ENCODE results near the gene NUDT14.

NUDT14 gene

DNA sequence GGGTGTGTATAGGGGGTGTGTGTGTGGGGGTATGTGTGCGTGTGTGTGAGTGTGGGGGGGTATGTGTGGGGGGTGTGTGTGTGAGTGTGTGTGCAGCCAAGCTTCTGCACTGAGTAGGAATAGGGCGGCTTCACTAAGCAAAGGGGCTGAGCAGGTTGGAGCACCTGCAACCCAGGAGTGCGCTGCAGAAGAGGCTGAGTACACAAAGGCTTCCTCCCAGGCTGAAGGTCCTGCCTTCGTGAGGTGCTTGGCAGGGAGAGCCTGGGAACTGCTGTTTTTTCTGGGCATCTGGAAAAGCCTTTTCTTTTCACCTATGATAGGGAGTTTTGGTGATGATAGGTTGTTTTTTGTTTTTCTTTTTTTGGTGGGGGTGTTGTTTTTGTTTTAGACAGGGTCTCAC lies 6.0 kb upstream of the NUDT14 start:
- Mint-ChIP-seq H3K4me3 (no peak overlapping the region), H3K9me3 (peaks cover 18% of the 10 kb centered on the region), H3K27ac (no peak overlapping the region), H3K36me3 (ENCODE audit: low read depth) (no peaks in the 10 kb centered on the region), H3K27me3 (ENCODE audit: low read depth, poor library complexity) (peaks cover 44% of the 10 kb centered on the region), H3K4me1 (no peaks in the 10 kb centered on the region)
- TF ChIP-seq, protein P1, sequence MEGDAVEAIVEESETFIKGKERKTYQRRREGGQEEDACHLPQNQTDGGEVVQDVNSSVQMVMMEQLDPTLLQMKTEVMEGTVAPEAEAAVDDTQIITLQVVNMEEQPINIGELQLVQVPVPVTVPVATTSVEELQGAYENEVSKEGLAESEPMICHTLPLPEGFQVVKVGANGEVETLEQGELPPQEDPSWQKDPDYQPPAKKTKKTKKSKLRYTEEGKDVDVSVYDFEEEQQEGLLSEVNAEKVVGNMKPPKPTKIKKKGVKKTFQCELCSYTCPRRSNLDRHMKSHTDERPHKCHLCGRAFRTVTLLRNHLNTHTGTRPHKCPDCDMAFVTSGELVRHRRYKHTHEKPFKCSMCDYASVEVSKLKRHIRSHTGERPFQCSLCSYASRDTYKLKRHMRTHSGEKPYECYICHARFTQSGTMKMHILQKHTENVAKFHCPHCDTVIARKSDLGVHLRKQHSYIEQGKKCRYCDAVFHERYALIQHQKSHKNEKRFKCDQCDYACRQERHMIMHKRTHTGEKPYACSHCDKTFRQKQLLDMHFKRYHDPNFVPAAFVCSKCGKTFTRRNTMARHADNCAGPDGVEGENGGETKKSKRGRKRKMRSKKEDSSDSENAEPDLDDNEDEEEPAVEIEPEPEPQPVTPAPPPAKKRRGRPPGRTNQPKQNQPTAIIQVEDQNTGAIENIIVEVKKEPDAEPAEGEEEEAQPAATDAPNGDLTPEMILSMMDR (IDR thresholded peaks at IDR 0.05), result no peak
- no peak for DNase-seq

DNA sequence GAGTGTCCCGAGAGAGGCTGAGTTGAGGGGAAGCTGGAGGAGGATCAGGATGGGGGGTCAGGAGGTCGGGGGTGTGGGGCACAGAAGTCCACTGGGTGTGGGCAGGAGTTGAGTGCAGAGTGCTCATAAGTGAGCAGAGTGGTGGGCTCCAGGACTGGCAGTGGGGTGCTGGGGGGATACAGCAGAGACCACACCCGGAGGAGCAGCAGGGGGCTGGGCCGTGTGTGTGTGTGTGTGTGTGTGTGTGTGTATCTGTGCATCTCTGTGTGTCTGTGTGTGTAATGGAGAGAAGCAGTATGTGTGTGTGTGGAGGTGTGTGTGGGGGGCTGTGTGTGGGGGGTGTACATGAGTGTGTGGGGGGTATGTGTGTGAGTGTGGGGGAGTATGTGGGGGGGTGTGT lies 4.9 kb upstream of the NUDT14 start:
- H3K36me3 Mint-ChIP-seq (ENCODE audit: low read depth), result no peaks in the 10 kb centered on the region
- peaks cover 48% of the 10 kb centered on the region for H3K27me3 Mint-ChIP-seq (ENCODE audit: low read depth, poor library complexity)
- H3K4me3 Mint-ChIP-seq, result no peak overlapping the region
- peaks cover 18% of the 10 kb centered on the region for H3K9me3 Mint-ChIP-seq
- H3K4me1 Mint-ChIP-seq, result no peaks in the 10 kb centered on the region
- DNase-seq, result no peak
- TF ChIP-seq, protein P1 (IDR thresholded peaks at IDR 0.05), result no peak
- H3K27ac Mint-ChIP-seq, result no peak overlapping the region

DNA sequence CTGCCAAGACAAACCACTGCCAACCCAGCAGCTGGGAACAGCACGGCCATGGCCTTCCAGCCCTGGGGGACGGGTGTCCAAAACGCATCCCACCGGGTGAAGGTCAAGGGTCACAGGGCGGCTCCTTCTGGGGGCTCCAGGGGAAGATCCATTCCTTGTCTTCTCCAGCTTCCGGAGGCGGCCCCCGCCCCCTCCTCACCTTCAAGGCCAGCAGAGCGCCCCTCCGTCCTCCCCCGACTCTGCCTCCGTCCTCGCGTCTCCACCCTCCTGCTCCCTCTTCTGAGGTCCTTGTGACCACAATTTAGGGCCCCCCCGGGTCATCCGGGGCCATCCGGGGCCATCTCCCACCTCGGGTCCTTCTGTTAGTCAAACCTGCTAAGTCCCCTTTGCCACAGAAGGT lies 3.9 kb upstream of the NUDT14 start:
- H3K27me3 Mint-ChIP-seq (ENCODE audit: low read depth, poor library complexity), result peaks cover 55% of the 10 kb centered on the region
- no peaks in the 10 kb centered on the region for H3K36me3 Mint-ChIP-seq (ENCODE audit: low read depth)
- TF ChIP-seq, protein P1 (IDR thresholded peaks at IDR 0.05), result no peak
- H3K4me3 Mint-ChIP-seq, result no peak overlapping the region
- H3K4me1 Mint-ChIP-seq, result no peaks in the 10 kb centered on the region
- DNase-seq, result no peak
- H3K9me3 Mint-ChIP-seq, result peaks cover 18% of the 10 kb centered on the region
- H3K27ac Mint-ChIP-seq, result no peak overlapping the region

DNA sequence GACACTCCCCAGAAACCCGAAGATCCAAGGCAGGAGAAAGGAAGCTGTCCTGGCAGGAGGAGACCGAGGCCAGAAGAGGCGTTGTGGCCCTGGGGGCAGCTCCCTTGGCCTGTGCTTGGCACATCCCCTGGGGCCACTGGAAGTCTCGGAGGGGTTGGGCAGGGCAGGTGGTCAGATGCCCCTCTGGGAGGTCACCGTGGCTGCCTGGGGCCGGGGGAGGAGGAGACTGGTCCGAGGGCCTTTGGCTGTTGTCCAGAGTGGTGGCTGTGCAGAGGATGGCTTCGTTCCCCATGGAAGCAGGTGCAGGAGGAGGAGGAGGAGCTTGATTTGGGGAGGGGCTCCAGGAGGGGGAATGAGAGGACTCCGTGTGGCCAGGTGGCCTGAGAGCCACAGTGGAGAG lies 3.3 kb upstream of the NUDT14 start:
- peaks cover 57% of the 10 kb centered on the region for H3K27me3 Mint-ChIP-seq (ENCODE audit: low read depth, poor library complexity)
- H3K27ac Mint-ChIP-seq, result no peak overlapping the region
- H3K9me3 Mint-ChIP-seq, result peaks cover 18% of the 10 kb centered on the region
- H3K36me3 Mint-ChIP-seq (ENCODE audit: low read depth), result no peaks in the 10 kb centered on the region
- H3K4me3 Mint-ChIP-seq, result no peak overlapping the region
- no peaks in the 10 kb centered on the region for H3K4me1 Mint-ChIP-seq
- TF ChIP-seq, protein P1 (IDR thresholded peaks at IDR 0.05), result no peak
- DNase-seq, result no peak

DNA sequence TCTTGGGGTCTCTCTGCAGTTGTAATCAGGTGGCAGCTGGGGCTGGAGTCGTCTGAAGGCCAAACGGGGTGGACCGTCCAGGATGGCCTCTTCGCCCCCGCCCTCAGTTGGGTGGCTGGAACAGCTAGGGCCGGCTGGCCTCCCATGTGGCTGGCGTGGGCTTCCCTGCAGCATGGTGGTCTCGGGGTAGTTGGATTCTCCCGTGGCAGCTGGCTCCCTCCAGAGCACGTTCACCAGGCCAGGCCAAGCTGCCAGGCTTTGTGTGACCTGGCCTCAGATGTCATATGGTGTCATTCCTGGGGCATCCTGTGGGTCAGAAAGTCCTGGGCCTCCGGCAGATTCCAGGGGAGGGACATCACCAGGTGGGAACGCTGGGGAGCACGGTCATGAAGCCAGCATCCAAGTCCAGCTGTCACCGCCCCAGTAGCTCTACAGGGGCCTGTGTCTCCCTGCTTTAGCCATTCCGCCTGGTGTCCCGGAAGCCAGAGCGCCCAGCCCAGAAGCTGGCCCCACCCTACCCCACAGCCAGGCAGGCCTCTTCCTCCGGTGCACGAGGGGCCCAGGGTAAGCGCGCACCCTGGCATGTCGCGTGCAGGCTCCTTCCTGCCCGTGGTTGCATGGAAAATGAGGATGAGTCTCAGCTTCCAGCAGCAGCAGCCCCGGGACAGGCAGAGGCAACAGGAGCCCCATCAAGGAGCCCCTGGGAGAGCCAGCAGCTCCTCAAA lies 1.3 kb upstream of the NUDT14 start:
- Mint-ChIP-seq H3K36me3 (ENCODE audit: low read depth) (no peaks in the 10 kb centered on the region), H3K9me3 (peaks cover 4% of the 10 kb centered on the region), H3K27me3 (ENCODE audit: low read depth, poor library complexity) (peaks cover 52% of the 10 kb centered on the region), H3K4me3 (peak overlapping the region; percentile 72), H3K27ac (no peak overlapping the region), H3K4me1 (no peaks in the 10 kb centered on the region)
- no peak for DNase-seq
- TF ChIP-seq, protein P1 (IDR thresholded peaks at IDR 0.05), result no peak
